ENCODE measurements around the gene KIAA0825.
A peak's percentile ranks its signal among the peaks of the same experiment; 100 is the strongest.

Gene KIAA0825

DNA sequence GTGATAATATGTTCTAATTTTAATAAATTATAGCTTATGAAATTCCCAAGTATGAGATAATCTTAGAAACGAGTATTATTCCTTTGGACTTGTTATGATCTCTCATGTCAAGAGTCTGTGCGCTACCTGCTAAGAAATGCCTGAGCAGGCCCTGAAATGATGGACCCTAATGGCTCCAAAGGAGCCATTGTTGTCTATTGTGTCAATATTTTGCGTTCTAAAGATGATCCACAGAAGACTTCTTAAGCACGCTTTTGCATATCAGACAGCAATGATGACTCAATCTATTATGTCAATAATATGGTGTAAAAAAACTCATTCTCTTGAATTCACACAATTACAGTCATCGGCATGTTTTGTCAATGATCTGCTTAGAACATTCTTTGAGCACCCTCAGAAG lies 306.1 kb downstream of the KIAA0825 start:
- H3K4me3 ChIP-seq (ENCODE audit: low read depth, low read length) = no peak overlapping the region
- TF ChIP-seq, protein P1, sequence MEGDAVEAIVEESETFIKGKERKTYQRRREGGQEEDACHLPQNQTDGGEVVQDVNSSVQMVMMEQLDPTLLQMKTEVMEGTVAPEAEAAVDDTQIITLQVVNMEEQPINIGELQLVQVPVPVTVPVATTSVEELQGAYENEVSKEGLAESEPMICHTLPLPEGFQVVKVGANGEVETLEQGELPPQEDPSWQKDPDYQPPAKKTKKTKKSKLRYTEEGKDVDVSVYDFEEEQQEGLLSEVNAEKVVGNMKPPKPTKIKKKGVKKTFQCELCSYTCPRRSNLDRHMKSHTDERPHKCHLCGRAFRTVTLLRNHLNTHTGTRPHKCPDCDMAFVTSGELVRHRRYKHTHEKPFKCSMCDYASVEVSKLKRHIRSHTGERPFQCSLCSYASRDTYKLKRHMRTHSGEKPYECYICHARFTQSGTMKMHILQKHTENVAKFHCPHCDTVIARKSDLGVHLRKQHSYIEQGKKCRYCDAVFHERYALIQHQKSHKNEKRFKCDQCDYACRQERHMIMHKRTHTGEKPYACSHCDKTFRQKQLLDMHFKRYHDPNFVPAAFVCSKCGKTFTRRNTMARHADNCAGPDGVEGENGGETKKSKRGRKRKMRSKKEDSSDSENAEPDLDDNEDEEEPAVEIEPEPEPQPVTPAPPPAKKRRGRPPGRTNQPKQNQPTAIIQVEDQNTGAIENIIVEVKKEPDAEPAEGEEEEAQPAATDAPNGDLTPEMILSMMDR (IDR thresholded peaks at IDR 0.05; ENCODE audit: low read depth, low read length, missing control alignments) = no peak
- in situ Hi-C loops (cut with HindIII; ENCODE audit: low sequenced_read_pairs) = no loop called here
- no peak for DNase-seq (ENCODE audit: low read depth)

DNA sequence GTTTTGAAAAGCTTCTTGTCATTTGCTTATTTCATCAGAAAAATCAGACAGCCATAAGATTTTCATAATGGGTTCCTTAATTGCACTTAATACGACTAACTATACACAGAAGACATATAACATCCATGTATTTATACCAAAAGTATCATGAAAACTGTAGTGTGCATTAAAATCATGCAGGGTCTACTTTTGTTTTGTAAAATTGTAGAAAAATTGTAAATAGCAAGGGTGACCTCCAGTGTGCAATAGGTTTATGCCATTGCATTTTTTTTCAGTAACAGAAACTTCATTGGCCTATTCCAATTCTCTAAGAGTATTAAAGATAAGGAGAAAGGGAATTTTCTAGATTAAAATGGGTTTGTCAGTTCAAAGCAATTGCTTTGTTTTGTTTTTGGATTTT lies 307.6 kb downstream of the KIAA0825 start:
- no peak overlapping the region for H3K4me3 ChIP-seq (ENCODE audit: low read depth, low read length)
- TF ChIP-seq, protein P1 (IDR thresholded peaks at IDR 0.05; ENCODE audit: low read depth, low read length, missing control alignments) = no peak
- in situ Hi-C loops (cut with HindIII; ENCODE audit: low sequenced_read_pairs) = no loop called here
- no peak for DNase-seq (ENCODE audit: low read depth)

DNA sequence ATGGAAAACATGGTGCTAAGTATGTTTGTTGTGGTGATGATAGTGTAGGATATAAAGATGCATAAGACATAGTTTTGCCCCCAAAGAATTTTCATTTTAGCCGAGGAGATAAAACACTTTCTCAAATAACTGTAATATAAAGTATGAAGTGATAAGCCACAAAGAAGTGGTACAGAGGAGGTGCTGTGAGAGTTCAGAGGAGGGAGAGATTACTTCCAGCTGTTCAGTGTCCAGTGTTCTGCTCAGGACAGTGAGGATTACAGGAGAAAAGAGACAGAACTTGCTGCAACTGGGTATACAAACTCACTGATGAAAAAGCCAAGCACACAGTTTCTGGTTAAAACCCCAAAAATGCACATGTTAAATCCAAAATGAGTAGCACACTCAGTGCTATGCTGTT lies 309.3 kb downstream of the KIAA0825 start:
- in situ Hi-C loops (cut with HindIII; ENCODE audit: low sequenced_read_pairs) = no loop called here
- no peak overlapping the region for H3K4me3 ChIP-seq (ENCODE audit: low read depth, low read length)
- DNase-seq (ENCODE audit: low read depth) = no peak

DNA sequence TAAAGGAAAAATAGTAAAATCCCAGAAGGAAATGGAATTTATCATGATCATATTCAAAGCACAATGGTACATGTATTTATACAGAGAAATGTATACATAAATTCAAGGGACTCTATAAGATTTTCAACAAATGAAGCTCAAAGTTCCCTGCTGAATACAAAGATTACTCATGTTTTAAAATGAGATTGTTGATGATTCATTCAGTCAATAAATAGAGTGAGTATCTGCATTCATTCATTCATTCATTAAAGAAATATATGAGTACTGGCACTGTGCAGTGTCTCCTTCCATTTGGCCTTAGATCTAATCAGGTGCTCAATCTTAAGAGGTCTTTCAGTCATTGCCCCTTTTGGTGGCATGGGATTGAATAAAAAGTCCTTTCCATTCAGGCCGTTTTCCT lies 310.0 kb downstream of the KIAA0825 start:
- in situ Hi-C loops (cut with HindIII; ENCODE audit: low sequenced_read_pairs) = no loop called here
- no peak for DNase-seq (ENCODE audit: low read depth)
- TF ChIP-seq, protein P1 (IDR thresholded peaks at IDR 0.05; ENCODE audit: low read depth, low read length, missing control alignments) = no peak
- H3K4me3 ChIP-seq (ENCODE audit: low read depth, low read length) = no peak overlapping the region

More for the DNA sequence above, 309.3 kb downstream of the KIAA0825 start:
- TF ChIP-seq, protein P1 (IDR thresholded peaks at IDR 0.05; ENCODE audit: low read depth, low read length, missing control alignments) = no peak

DNA sequence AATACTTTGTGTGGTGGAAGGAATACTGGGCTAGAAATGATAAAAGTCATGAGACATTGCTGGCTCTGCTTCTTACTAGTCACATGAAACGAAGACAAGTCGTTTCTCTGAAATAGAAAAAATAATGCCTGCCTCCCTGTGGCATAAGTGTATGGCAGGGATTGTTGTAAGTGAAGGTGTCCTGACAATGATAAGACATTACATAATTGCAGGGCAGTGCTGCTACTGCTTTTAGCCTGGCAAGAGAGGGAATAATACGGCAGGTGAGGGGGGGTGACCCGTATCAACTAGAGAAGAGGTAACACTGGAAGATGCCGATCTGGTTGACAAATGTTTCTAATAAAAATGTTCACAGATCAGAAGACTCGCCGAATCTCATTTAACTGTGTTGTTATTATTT lies 314.3 kb downstream of the KIAA0825 start:
- in situ Hi-C loops (cut with HindIII; ENCODE audit: low sequenced_read_pairs) = no loop called here
- H3K4me3 ChIP-seq (ENCODE audit: low read depth, low read length) = no peak overlapping the region
- no peak for DNase-seq (ENCODE audit: low read depth)
- TF ChIP-seq, protein P1 (IDR thresholded peaks at IDR 0.05; ENCODE audit: low read depth, low read length, missing control alignments) = no peak

DNA sequence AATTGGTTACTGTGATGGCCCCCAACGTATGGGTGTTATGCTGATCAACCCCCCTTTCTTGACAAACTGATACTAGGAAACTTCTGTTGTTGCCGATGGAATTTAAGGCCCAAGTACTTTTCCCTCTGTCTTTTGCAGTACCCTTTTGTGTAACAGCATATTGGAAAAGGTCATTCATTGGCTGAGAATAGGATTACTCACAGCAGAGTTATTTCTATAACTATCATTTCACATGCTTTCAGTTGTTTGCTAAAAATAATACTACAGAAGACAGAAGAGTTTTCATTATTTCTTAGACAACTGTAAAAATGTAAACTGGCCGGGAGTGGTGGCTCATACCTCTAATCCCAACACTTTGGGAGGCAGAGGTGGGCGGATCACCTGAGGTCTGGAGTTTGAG lies 329.5 kb downstream of the KIAA0825 start:
- in situ Hi-C loops (cut with HindIII; ENCODE audit: low sequenced_read_pairs) = no loop called here
- H3K4me3 ChIP-seq (ENCODE audit: low read depth, low read length) = no peak overlapping the region
- TF ChIP-seq, protein P1 (IDR thresholded peaks at IDR 0.05; ENCODE audit: low read depth, low read length, missing control alignments) = no peak
- DNase-seq (ENCODE audit: low read depth) = peak; percentile 18

DNA sequence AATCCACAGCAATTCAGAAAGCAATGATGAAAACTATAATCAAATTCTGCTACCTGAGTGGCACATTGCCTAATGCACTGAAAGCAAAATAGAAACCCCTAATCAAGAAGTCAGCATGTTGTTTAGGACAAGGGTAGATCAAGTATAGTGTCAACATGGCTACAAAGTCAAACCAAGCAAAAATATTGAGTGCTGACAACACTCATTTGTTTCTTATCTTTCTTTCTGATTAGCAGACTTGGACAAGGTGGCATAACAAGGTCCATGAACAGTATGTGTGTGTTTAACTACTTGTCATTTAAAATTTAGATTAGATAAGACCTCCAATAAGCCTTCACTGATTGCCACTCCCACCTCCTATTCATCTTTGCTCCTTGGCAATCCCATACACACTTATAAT lies 332.4 kb downstream of the KIAA0825 start:
- no peak overlapping the region for H3K4me3 ChIP-seq (ENCODE audit: low read depth, low read length)
- in situ Hi-C loops (cut with HindIII; ENCODE audit: low sequenced_read_pairs) = no loop called here
- TF ChIP-seq, protein P1 (IDR thresholded peaks at IDR 0.05; ENCODE audit: low read depth, low read length, missing control alignments) = no peak
- no peak for DNase-seq (ENCODE audit: low read depth)
